ENCODE measurements around the gene TMED10. TPM values are rescaled to one million over a fixed set of nuclear protein-coding genes. Genes with fewer than 3 reads are reported as not detected.

The TMED10 gene
- total and polyA plus RNA-seq, 2 of the 13 experiments (the other 11 are each of a cell fraction or from before 2014, with no cell fraction given), result 311 to 377 TPM

DNA sequence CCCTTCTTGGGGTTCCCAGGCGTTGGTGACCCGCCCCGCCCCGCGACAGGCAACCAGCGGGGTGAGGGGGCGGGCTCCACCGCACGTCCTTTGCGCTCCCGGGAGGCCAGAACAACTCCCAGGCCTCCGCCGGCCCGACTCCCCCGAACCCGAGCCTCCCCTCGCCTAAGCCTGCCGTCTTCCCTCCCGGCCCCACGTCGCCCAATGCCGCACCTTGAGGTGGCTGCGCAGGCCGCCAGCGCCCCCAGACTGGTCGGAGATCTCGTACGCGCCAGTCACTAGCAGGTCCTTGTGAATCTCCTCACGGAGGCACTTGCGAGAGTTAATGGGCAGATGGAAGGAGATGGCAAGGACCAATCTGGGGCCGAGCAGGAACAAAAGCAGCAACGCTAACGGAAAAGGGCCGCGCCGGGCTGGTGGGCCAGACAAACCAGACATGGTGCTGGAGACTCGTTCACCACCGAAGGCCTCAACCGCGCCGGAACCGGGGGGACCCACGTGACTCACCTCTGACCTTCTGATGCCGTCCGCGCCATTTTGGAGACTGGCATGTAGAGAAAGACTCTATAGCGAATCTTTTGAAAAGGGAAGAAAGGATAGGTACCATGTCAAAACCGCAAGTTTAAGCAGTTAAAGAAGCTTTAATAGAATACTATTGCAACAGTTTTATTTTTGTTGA, at the start of gene TMED10 (continued):
- TF ChIP-seq NKX3-1 (CRISPR knock-in tag; IDR thresholded peaks at IDR 0.05) (0 out of 2 replicates have a peak, but pooled peaks have one; percentile 65), ZBTB7B (CRISPR knock-in tag; IDR thresholded peaks at IDR 0.05) (peak; percentile 25; the same call in 1 of the 2 replicates), SNAI1 (CRISPR knock-in tag; IDR thresholded peaks at IDR 0.05; ENCODE audit: borderline replicate concordance) (0 out of 2 replicates have a peak, but pooled peaks have one; percentile 73), TBP (CRISPR knock-in tag; IDR thresholded peaks at IDR 0.05) (no peak), PAF1 (CRISPR knock-in tag; IDR thresholded peaks at IDR 0.05) (no peak), ZBTB43 (CRISPR knock-in tag; conservative IDR thresholded peaks at IDR 0.05) (peak; percentile 71; the same call in 1 of the 2 replicates), TGIF2 (CRISPR knock-in tag; IDR thresholded peaks at IDR 0.05) (no peak), MLLT10 (CRISPR knock-in tag; IDR thresholded peaks at IDR 0.05) (no peak), ZNF432 (CRISPR knock-in tag; IDR thresholded peaks at IDR 0.05; ENCODE audit: borderline replicate concordance) (no peak), GTF2F1 (IDR thresholded peaks at IDR 0.05; ENCODE audit: low read length) (peak; percentile 59; the same call in 1 of the 2 replicates), TIGD3 (CRISPR knock-in tag; IDR thresholded peaks at IDR 0.05; ENCODE audit: borderline replicate concordance) (0 out of 2 replicates have a peak, but pooled peaks have one; percentile 43), ZFP41 (CRISPR knock-in tag; IDR thresholded peaks at IDR 0.05; ENCODE audit: borderline replicate concordance) (no peak), MAFG (CRISPR knock-in tag; IDR thresholded peaks at IDR 0.05) (no peak), RORA (CRISPR knock-in tag; IDR thresholded peaks at IDR 0.05) (no peak), ZNF510 (CRISPR knock-in tag; IDR thresholded peaks at IDR 0.05; ENCODE audit: low read depth) (no peak; the same call in 1 of the 2 replicates), ERF (CRISPR knock-in tag; IDR thresholded peaks at IDR 0.05) (peak; percentile 56; the same call in 1 of the 2 replicates), SIN3A (IDR thresholded peaks at IDR 0.05; ENCODE audit: borderline replicate concordance, low read depth, low read length) (no peak; the same call in 1 of the 2 replicates), ZNF549 (CRISPR knock-in tag; IDR thresholded peaks at IDR 0.05) (peak; percentile 71; the same call in 1 of the 2 replicates), AHR (CRISPR knock-in tag; IDR thresholded peaks at IDR 0.05) (peak; percentile 22; the same call in 1 of the 2 replicates)
- TF ChIP-seq, protein P1, sequence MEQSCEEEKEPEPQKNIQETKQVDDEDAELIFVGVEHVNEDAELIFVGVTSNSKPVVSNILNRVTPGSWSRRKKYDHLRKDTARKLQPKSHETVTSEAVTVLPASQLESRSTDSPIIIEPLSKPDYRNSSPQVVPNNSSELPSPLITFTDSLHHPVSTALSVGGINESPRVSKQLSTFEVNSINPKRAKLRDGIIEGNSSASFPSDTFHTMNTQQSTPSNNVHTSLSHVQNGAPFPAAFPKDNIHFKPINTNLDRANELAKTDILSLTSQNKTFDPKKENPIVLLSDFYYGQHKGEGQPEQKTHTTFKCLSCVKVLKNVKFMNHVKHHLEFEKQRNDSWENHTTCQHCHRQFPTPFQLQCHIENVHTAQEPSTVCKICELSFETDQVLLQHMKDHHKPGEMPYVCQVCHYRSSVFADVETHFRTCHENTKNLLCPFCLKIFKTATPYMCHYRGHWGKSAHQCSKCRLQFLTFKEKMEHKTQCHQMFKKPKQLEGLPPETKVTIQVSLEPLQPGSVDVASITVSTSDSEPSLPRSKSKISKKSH (CRISPR knock-in tag; IDR thresholded peaks at IDR 0.05; ENCODE audit: borderline replicate concordance), result peak; percentile 68; the same call in 1 of the 2 replicates
- TF ChIP-seq, protein P2, sequence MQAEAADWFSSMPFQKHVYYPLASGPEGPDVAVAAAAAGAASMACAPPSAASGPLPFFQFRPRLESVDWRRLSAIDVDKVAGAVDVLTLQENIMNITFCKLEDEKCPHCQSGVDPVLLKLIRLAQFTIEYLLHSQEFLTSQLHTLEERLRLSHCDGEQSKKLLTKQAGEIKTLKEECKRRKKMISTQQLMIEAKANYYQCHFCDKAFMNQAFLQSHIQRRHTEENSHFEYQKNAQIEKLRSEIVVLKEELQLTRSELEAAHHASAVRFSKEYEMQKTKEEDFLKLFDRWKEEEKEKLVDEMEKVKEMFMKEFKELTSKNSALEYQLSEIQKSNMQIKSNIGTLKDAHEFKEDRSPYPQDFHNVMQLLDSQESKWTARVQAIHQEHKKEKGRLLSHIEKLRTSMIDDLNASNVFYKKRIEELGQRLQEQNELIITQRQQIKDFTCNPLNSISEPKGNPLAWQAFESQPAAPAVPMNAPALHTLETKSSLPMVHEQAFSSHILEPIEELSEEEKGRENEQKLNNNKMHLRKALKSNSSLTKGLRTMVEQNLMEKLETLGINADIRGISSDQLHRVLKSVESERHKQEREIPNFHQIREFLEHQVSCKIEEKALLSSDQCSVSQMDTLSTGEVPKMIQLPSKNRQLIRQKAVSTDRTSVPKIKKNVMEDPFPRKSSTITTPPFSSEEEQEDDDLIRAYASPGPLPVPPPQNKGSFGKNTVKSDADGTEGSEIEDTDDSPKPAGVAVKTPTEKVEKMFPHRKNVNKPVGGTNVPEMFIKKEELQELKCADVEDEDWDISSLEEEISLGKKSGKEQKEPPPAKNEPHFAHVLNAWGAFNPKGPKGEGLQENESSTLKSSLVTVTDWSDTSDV (CRISPR knock-in tag; IDR thresholded peaks at IDR 0.05), result no peak
- TF ChIP-seq, protein P3, sequence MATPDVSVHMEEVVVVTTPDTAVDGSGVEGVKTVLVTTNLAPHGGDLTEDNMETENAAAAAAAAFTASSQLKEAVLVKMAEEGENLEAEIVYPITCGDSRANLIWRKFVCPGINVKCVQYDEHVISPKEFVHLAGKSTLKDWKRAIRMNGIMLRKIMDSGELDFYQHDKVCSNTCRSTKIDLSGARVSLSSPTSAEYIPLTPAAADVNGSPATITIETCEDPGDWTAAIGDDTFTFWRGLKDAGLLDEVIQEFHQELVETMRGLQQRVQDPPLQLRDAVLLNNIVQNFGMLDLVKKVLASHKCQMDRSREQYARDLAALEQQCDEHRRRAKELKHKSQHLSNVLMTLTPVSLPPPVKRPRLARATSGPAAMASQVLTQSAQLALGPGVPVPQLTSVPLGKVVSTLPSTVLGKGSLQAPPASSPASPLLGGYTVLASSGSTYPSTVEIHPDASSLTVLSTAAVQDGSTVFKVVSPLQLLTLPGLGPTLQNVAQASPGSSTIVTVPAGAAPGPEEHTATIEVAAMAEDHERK (CRISPR knock-in tag; IDR thresholded peaks at IDR 0.05; ENCODE audit: low read depth), result 0 out of 2 replicates have a peak, but pooled peaks have one; percentile 20
